Ramos (cell line): ENCODE data around the gene OMP.

ENCODE experiments used
- in situ Hi-C: fragments of 300-500 bp; cut with MboI; formaldehyde crosslinking; loops from one replicate; pipeline ENCODE4 v1.14.3; 2022; ENCODE audit warnings: low sequenced_read_pairs; ENCODE audit not compliant: unreplicated experiment

The OMP gene

DNA sequence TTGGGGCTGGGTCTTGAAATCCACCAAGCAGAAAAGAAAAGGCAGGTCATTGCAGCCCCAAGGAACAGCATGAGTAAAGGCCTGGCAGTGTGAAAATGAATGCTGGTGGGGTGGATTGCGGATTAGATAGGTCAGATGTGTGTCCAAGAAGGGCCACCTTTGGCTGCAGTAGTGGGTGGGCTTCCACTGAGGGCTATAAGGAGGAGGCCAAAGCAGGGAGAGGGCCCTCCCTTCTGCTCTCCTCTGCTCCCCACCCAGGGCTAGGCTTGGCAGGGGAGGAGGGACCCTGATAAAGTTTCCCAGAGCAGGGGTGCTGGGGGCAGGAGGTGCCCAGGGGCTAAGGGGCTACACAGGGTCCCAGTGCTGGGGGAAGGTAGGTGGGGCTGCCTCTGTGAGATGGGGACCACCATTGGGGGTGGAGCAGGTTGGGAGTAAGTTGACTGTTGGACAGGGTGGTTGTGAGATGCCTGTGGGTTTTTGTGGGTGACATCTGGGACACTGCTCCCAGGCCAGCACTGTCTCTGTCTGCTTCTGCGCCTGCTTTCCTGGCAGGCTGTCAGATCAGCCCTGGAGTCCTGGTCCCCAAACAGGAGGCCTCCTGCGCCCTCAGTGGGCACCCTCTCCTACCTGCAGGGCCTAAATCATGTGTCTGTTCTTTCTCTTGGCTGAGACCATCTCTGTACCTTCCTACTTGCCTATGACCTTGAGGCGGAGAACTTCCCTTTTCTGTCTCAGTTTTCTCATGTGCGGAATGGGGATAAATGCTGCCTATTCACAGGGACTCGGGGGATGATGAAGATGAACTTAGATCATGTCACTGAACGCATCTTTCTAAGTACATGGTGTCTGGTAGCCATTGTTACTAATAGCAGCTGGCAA, 33.9 kb upstream of the OMP start:
- in situ Hi-C loops: no loop called here

DNA sequence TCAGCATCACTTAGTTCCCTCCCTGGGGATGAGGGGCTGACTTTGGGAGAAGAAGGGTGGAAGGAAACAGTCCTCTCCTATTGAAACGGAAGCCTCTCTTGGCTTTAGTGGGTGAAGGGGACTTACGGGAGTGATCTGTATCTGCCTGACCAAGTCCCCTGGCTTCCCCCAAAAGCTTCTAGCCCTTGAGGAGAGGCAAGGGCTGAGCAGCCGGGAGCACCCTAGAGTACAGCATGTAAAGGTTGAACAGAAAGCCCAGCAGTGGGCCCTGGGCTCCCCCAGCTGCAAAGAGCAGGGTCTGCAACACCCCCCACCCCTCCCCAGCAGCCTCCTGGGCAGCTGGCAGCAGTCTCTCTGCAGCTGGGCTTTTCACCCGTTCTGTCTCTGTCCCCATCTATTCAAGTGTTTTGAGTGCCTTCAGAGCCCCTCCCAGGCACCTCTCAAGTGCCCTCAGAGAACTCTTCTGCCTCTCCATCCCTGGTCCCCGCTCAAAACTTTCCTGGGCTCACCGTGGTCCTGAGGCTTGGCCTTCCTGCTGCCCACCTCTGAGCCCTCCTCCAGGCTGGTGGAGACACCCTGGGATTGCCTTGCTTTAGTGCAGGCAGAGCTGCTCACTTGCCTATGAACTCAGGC, 33.2 kb upstream of the OMP start:
- in situ Hi-C loops: no loop called here

DNA sequence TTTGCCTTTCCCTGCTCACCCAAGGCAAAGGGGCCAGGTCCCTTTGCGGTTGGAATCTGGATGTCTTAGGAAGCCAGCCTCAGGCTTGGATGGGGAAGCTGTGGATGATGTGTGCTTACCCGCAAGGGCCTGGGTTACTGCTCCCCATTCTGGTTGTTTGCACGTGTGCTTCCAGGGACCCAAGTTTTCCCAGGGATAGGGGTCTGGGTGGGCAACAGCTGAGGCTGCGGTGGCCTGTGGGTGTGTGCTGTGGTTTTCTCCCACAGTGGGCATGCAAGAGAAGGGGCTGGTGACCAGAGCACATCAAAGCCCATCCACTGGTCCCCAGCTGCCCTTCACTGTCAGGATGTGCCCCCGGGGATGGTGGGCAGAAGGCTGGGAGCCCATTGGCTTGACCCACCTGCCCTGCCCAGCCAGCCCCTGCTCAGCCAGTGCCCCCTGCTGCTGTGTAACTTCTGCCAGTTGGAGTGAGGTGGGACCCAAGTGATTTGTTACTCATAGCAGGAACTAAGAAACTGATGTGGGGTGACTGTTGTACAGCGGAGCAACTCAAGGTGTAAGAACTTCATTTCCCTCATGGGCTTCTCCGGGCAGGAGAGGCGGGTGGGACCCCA, 32.6 kb upstream of the OMP start:
- in situ Hi-C loops: no loop called here

DNA sequence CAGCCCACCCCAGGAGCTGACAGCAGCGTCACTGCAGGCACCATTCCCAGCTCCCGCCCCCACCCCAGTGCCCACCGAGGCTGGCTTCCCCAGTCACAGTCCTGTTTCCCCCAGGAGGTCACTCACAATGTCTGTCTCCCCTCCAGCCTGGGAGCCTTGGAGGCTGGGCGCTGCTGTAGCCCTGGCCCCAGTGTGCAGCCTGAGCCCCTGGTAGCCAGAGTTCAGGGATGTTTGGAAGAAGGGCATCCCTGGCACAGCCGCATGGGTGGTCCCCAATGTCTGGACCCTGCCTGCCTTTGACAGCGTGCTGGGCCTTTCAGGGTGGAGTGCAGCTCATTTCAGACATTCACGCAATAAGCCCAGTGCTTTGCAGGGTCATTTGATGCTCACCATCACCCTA, 31.6 kb upstream of the OMP start:
- in situ Hi-C loops: no loop called here

DNA sequence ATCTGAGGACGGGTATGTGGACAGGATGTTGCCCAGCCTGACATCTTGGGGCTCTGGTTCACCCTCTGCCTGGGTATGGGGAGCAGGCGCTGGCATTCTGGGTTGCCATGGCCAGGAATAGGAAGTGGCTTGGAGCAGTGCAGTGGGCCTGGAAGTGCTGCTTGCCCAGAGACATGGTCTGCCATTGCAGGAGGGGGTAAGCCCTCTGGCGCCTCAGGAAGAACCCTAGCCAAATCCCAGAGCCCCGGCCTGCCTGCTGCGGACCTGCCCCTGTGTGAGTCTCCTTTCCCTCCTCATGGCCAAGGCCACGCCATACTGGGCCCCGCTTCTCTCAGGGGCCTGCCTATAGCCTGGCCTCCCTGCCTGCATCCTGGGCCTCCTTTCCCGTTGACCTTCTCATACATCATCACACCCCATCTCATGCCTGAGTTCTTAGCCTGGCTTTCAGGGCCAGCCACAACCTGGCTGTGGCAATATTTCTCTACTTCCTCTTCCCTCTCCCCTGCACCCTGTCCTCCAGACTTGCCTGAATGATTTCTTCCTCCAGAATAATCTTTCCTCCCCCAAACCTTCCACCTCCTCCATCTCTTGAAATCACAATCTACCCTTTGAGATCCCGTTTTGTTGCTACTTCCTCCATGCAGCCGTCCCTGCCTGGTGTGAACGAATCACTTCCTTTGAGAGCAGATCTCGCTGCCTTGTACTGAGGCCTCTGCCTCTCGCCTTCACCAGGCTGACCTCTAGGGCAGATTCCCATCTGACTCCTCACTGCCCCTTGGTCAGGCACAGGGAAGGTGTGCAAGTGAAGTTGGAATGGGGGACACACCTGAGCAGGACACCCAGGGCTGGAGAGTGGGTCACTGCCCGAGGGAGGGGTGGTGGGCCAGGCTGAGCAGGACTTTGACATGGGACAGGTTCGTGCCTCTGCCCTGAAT, 30.7 kb upstream of the OMP start:
- in situ Hi-C loops: no loop called here

DNA sequence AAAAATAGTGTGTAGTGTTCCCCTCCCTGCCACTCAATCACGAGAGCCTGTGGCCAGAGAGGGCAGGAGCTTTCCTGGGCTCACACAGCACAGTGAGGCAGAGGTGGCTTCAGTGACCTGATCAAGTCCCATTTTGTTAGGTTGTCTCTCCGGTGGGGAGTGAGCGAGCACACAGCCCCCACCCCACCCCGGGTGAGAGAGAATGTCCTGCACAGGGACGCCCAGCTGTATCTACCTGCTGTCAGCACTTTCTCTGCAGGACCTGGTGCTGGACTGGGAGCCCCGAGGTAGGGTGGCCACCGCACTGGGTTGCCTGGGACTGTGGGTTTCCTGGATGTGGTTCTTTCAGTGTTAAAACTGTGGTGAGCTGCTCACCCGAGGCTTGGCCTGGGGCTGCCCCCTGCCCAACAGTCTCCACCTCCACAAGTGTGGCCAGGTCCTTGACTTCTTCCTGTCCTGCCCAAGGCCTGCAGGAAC, 29.8 kb upstream of the OMP start:
- in situ Hi-C loops: no loop called here

DNA sequence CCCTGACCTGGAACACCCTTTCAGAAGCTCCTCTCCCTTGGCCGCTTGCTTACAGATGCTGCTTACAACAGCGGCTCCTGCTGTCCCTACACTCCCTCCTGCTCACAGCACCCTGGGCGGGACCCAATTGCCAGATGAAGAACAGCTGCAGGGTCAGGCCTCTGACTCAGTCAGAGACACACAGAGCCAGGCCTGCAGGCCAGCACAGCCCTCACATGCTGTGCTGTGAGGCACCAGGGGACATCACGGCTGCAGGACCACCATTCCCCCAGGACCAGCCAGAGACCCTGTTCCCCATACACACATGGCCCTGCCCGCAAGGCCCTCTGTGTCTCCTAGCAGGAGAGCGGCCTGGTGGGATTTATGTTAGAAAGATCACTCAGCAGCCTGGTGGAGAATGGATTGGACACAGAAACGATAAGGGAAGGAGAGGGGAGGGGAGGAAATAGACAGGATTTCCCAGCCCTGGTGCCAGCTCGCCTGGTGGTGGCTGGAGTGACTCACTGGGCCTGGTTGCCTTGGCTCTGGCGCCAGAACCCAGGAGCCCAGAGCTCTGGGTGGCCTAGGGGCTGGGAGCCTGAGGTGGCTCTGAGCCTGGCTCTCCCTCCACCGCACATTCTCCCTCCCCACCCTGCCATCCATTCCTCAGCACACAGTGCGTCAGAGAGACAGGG, 29.2 kb upstream of the OMP start:
- in situ Hi-C loops: no loop called here

DNA sequence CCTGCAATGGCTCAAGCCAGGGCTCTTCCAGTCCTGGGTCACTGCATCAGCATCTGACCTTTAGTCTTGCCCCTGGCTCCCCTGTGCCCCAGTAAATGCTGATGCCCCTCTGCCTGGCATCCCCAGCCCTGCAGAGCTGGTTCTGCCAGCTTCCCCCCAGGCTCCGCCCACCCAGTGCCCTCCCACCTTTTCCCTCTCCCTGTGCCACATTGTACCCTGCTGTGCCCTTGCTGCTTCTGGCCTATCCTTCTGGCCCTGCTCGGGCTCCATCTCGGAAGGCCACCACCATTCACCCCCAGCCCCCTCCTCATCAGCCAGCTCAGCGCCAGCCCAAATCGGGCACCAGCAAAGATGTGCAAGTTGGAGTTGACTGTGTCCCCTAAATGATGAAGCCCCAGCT, 28.4 kb upstream of the OMP start:
- in situ Hi-C loops: no loop called here

DNA sequence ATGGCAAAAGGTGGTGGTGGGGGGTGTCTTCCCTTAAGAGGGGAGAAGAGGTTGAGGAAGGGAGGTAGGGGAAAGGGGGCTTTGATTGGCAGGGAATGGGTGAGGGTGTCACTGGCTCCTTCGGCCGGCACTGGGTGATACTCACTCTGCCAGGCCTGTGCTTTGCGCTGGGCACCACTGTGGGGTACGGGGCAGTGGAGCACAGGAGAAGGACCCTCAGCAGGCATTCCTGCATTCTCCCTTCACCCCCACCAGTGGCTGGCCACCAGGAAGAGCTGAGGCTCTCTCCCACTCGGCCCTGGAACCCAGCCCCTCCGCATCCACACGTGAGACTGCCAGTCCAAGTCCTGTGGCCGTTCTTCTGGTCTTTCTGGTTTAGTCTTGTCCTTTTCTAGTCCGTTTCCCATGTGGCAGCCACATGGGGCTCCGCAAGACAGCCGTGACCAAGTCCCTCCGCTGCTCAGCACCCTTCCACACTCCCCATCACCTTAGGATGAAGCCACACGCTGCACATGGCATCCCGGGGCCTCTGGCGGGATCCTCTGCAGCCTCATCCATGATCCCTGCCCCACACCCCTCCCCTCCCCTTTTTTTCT, 27.9 kb upstream of the OMP start:
- in situ Hi-C loops: no loop called here

DNA sequence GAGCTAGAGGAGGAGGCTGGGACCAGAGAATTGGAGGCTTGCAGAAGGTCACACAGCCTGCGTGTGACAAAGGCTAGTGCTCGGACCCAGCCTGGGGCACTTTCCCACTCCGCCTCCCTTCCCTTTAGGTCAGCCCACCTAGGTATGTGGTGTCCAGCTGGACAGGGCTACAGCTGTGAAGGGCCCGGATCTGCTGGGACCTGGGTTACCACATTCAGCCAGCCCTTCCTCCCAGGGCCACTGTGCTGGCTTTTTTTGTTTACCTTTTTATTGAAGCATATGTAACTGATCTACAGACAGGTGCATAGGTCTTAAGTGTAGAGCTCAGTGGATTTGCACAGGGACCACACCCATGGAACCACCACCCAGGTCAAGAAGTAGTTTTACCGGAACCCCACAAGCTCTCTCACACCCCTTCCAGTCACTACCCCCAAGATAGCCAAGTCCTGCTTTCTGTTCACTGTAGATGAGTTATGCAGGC, 27.2 kb upstream of the OMP start:
- in situ Hi-C loops: no loop called here

DNA sequence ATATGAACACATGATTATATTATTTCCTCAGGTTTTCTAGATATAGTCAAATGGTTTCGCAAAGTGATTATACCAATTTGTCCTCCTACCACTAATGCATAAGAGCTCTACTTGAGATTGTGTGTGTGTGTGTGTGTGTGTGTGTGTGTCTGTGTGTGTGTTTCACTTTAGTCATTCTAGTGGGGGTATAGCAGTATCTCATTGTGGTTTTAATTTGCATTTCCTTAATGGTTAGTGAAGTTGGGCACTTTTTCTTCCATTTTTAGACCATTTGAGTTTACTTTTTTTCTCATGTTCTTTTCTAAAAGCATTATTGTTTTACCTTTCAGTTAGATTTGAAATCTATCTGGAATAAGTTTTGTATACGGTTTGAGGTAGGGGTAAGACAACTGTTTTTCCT, 23.0 kb upstream of the OMP start:
- in situ Hi-C loops: no loop called here

DNA sequence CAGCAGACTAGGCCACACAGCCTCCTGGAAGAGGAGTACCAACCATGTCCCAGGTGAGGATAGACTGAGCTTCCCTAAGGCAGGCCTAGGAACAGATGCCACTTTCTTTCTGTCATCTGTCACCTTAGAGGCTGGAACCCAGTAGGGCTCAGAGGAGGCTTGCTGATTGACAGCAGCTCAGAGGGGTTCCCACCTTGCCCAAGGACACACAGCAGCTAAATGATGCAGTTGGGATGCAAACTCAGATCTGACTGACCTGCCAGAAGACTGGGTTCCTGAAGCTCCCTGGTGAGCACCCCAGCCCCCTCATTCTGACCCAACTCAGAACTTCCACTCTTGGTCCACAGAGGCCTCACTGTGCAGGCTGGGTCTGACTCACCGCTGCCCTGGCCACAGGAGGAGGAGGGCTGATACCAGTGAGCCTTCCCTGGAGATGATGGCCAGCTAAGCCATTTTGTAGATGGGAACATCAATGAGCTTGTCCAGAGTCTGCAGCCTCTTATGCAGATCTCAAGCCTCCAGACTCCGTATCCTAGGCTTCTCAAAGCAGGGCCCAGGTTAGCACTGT, 21.9 kb upstream of the OMP start:
- in situ Hi-C loops: no loop called here

DNA sequence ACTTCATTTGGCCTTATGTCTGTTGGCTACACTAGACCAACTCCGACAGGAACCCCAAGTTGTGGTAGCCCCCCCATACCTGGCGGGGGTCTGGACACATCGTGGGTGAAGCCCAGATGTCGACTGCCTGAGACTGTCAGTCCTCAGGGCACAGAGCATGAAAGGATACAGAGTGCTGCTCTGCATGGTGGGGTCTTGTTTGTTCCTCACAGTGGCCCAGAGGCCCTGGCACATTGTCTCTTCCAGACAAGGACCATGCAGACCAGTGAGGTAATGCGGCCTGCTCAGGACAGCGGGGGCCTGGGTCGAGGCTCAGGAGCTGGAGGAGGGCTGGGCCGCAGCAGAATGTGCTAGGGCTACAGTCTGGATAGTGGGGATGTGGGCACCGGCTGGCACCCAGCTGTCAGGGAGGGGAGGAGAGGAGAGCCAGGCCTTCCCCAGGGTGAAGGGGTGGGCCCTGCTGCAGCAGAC, 21.2 kb upstream of the OMP start:
- in situ Hi-C loops: no loop called here

DNA sequence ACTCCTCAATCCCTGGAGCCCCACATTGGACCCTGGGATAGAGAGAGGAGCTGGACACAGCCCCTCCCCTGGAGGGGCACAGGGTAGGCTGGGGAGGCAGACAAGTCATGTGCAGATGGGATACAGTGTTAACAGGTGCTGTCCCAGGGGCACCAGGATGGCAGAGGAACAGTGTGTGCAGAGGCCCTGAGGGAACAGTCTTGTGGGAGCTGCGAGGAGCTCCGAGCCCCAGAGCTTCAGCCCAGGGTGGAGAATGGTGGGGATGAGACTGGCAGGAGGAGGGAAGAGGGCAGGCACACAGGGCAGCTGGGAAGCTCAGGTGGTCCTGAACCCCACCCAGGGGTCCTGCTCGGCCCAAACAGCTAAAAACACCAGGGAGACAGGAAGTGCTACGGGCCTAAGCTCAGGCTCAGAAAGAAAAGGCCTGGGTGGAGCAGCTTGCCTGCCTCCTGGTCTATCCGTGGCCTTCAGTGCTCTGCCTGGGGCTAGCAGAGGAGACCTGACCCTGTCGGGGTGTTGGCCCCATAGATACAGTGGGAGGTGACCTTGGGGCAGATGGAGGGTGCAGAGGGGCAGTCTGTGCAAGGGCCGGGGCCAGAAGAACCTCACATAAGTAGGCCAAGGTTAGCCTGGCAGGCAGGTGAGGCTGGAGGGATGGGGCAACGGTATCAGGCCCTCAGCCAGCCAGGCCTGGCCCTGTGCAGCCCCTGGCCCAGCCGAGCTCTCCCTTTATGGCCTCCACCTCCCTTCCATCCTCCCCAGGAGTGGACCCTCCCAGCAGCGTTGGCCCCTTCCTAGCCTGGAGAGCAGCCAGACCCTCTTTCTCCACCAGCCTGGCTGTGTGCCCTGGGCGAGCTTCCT, 20.4 kb upstream of the OMP start:
- in situ Hi-C loops: no loop called here

DNA sequence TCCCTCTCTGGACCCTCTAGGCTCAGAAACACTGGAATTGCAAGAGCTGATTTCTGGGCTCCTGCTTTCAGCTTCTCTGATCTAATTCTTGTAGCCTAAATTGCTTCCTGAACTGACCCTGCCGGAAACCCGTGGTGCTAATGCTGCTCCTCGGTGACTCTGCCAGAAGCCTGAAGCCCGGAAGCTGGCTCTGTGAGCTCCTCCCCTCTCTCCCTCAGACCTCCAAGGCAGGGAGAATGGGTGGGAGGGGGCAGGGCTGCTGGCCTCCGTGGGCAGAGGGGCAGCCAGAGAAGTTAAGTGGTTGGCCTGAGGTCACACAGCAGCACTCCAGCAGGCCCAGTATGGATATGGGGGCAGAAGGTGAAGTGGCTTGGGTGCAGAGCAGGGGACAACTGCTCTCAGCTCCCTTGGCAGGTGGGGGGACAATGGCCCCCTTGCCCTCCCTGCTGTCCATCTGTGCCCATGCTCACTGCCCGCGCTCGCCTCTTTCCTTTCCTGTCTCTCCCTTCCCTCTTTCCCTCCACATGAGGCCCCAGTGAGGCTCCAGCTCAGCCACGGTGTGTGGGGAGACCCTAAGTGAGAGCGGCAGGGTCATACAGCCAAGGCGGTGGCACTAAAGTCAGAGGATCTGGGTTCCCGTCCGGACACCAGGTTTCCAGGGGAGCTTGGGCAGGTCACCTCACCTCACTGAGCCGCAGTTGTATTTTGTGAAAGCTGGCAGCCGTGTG, 19.6 kb upstream of the OMP start:
- in situ Hi-C loops: no loop called here

DNA sequence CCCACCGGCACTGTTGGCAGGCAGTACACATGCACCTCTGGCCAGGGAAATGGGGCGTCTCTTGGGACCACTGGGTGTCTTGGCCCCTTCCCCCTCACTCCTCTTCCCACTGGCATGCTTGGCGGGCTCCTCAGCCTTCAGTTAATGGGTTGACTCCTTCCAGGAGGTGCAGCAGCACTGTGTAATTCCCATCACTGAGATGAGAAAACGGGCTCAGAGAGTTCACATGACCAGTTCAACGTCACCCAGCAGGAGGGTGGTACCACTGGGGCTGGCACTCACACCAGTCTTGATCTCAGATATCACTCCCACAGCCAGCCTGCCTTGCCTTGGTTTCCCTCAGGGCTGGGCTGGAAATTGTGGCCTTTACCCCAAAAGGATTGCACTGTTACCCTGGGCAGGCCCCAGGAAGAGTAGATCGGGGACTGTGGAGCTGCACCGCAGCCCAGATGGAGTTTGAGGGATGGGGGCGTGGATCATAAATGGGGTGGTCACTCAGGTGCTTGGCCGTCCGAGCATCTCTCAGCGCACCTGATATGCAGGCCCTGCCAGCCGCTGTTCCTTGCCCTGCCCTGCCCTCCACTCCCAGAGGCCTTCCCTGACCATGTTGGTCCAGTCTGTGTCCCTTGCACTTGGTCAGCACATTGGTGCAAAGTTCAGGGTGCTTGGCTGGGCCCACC, 18.9 kb upstream of the OMP start:
- in situ Hi-C loops: no loop called here
